HepG2 (cell line): Measurements from ENCODE around the gene PIANP. TPM values are rescaled to one million over a fixed set of nuclear protein-coding genes. Genes with fewer than 3 reads are reported as not detected.

Experiments used
- ATAC-seq: fragments of 200-7000 bp; cut with Tn5 transposase; 3 replicates; pipeline ENCODE4 v1.9.1; 2020; ENCODE audit warnings: mild to moderate bottlenecking, moderate library complexity
- BruUV-seq: library from RNA; stranded (reverse); fragments of 400-500 nt; replicated peaks from 2 replicates; lab custom pipeline; 2021; lab: Mats Ljungman, UMichigan
- CTCF ChIA-PET: fragments of 300-600 bp; formaldehyde crosslinking; extraction: SDS; loops from one replicate; lab custom pipeline; 2021; ENCODE audit warnings: low total read pairs, inconsistent platforms, low intra/inter-chr PET ratio; lab: Yijun Ruan, JAX
- POLR2A ChIA-PET: fragments of 350-600 bp; sonication (Branson Sonifier 250); formaldehyde crosslinking; loops from one replicate; lab custom pipeline; 2020; ENCODE audit warnings: antibody characterized with exemption, inconsistent platforms; lab: Yijun Ruan, JAX
- DNase-seq: peaks from one replicate; pipeline ENCODE4 v3.0.0-alpha.2; 2015; ENCODE audit warnings: low spot score
- FAIRE-seq: peaks from 3 replicates; lab custom pipeline; 2011; peaks lifted over from hg19 to GRCh38; lab: Jason Lieb, UNC
- H2AFZ ChIP-seq: one replicate; pipeline ENCODE4 v1.6.1; 2011; ENCODE audit warnings: low read length, inconsistent platforms
- H3K27ac ChIP-seq: fragments of 300-600 bp; 3 replicates; pipeline ENCODE4 v1.8.0; 2011; ENCODE audit warnings: mixed run types, mild to moderate bottlenecking, mixed read lengths, low read length, inconsistent platforms; ENCODE audit not compliant: insufficient read depth; ENCODE audit errors: extremely low read length
- H3K27me3 ChIP-seq, 2 experiments: fragments of 200-600 bp in 1 of 2; 2 replicates in 1 of 2; 3 replicates in 1 of 2; pipeline versions ENCODE4 v1.6.0 to v1.8.0; 2011; ENCODE audit warnings: low read length in 2 of 2, mild to moderate bottlenecking in 2 of 2, moderate library complexity in 2 of 2, inconsistent platforms in 1 of 2; ENCODE audit not compliant: insufficient read depth in 2 of 2, control insufficient read depth in 1 of 2
- H3K36me3 ChIP-seq, 2 experiments: fragments of 200-600 bp in 1 of 2; replicated peaks in 1 of 2; 2 replicates in 1 of 2; 3 replicates in 1 of 2; pipeline versions ENCODE4 v1.5.1 to v1.8.0; 2011; ENCODE audit warnings: low read length in 2 of 2, inconsistent platforms in 1 of 2; ENCODE audit not compliant: insufficient read depth in 2 of 2, control insufficient read depth in 1 of 2
- H3K4me1 ChIP-seq: 2 replicates; pipeline ENCODE4 v1.5.1; 2012; ENCODE audit warnings: low read length, inconsistent platforms; ENCODE audit not compliant: insufficient read depth
- H3K4me2 ChIP-seq: 2 replicates; pipeline ENCODE4 v1.6.0; 2011; ENCODE audit warnings: low read depth, low read length, inconsistent platforms
- H3K4me3 ChIP-seq, 3 experiments: fragments of 200-600 bp in 1 of 3; sonication (generic), shearing (Covaris generic) in 1 of 3; replicated peaks in 1 of 3; 2 replicates each; pipeline ENCODE4 v1.5.1; 2011 to 2016; ENCODE audit warnings: low read length in 3 of 3, inconsistent platforms in 2 of 3, low read depth in 2 of 3, mild to moderate bottlenecking in 2 of 3, control low read depth in 1 of 3, mixed read lengths in 1 of 3; ENCODE audit not compliant: insufficient read depth in 1 of 3
- H3K79me2 ChIP-seq: one replicate; pipeline ENCODE4 v1.6.1; 2011; ENCODE audit warnings: low read length, inconsistent platforms; ENCODE audit not compliant: insufficient read depth
- H3K9ac ChIP-seq: 2 replicates; pipeline ENCODE4 v1.6.0; 2011; ENCODE audit warnings: mild to moderate bottlenecking, low read depth, low read length, inconsistent platforms; ENCODE audit not compliant: insufficient read depth
- H3K9me3 ChIP-seq: 2 replicates; pipeline ENCODE4 v1.5.1; 2012; ENCODE audit warnings: mild to moderate bottlenecking, low read length
- H4K20me1 ChIP-seq: 2 replicates; pipeline ENCODE4 v1.6.0; 2011; ENCODE audit warnings: inconsistent platforms, mild to moderate bottlenecking, low read length, moderate library complexity; ENCODE audit not compliant: insufficient read depth
- BATF2 ChIP-seq: sonication (generic); formaldehyde crosslinking; IDR thresholded peaks from 2 replicates; pipeline ENCODE4 v1.8.0; 2022; ENCODE audit warnings: mild to moderate bottlenecking, missing genetic modification reagents, moderate library complexity
- ELF1 ChIP-seq: sonication (generic); formaldehyde crosslinking; IDR thresholded peaks from 2 replicates; pipeline ENCODE4 v1.4.0; 2020; ENCODE audit warnings: missing genetic modification reagents
- ETS1 ChIP-seq: sonication (generic); formaldehyde crosslinking; IDR thresholded peaks from 2 replicates; pipeline ENCODE4 v1.4.0; 2020; ENCODE audit warnings: missing genetic modification reagents
- FOSL2 ChIP-seq: sonication (generic); formaldehyde crosslinking; IDR thresholded peaks from 2 replicates; pipeline ENCODE4 v1.4.0; 2020; ENCODE audit warnings: missing genetic modification reagents
- FOXK2 ChIP-seq: fragments of 450-650 bp; IDR thresholded peaks from 2 replicates; pipeline ENCODE4 v1.6.1; 2016
- FOXO1 ChIP-seq: sonication (generic); formaldehyde crosslinking; IDR thresholded peaks from 2 replicates; pipeline ENCODE4 v1.4.0; 2020; ENCODE audit warnings: missing genetic modification reagents
- FOXO4 ChIP-seq: sonication (generic); formaldehyde crosslinking; conservative IDR thresholded peaks from 2 replicates; pipeline ENCODE4 v1.8.1; 2023; ENCODE audit warnings: missing genetic modification reagents
- MAX ChIP-seq: IDR thresholded peaks from 2 replicates; pipeline ENCODE4 v1.6.1; 2012; ENCODE audit warnings: inconsistent platforms
- MTF1 ChIP-seq: sonication (generic); formaldehyde crosslinking; IDR thresholded peaks from 2 replicates; pipeline ENCODE4 v1.5.0; 2020; ENCODE audit warnings: missing genetic modification reagents
- NFKBIZ ChIP-seq: IDR thresholded peaks from 2 replicates; pipeline ENCODE4 v1.6.1; 2018; ENCODE audit warnings: missing genetic modification reagents, missing compliant biosample characterization
- NR2F6 ChIP-seq, 2 experiments: IDR thresholded peaks; 2 replicates each; pipeline ENCODE4 v1.6.1; 2016; ENCODE audit warnings: antibody characterized with exemption in 1 of 2, mild to moderate bottlenecking in 1 of 2
- SALL1 ChIP-seq: sonication (generic); formaldehyde crosslinking; IDR thresholded peaks from 2 replicates; pipeline ENCODE4 v1.8.0; 2022; ENCODE audit warnings: mild to moderate bottlenecking, missing genetic modification reagents
- ZBTB38 ChIP-seq: sonication (generic); formaldehyde crosslinking; IDR thresholded peaks from 2 replicates; pipeline ENCODE4 v1.5.1; 2020; ENCODE audit warnings: mild to moderate bottlenecking, missing genetic modification reagents
- ZMYM3 ChIP-seq: sonication (generic); formaldehyde crosslinking; IDR thresholded peaks from 2 replicates; pipeline ENCODE4 v1.5.1; 2020; ENCODE audit warnings: mild to moderate bottlenecking, missing genetic modification reagents
- ZNF18 ChIP-seq: sonication (generic); formaldehyde crosslinking; IDR thresholded peaks from 2 replicates; pipeline ENCODE4 v1.8.0; 2022; ENCODE audit warnings: mild to moderate bottlenecking, missing genetic modification reagents; ENCODE audit not compliant: insufficient replicate concordance
- ZNF282 ChIP-seq: fragments of 450-650 bp; IDR thresholded peaks from 2 replicates; pipeline ENCODE4 v1.6.1; 2018; ENCODE audit not compliant: partially characterized antibody
- ZNF800 ChIP-seq: sonication (generic); formaldehyde crosslinking; IDR thresholded peaks from 2 replicates; pipeline ENCODE4 v1.4.0; 2020; ENCODE audit warnings: missing genetic modification reagents
- WGBS: methylation state at CpG from one replicate; pipeline ENCODE4 v1.1.6; 2017; ENCODE audit warnings: low lambda C conversion rate; 5-methylcytosine and 5-hydroxymethylcytosine counted together
- in situ Hi-C: cut with HindIII; loops from 2 replicates; pipeline ENCODE4 v1.10.0; 2017; ENCODE audit warnings: low pct_unique_long_range_greater_than_20kb; ENCODE audit not compliant: extremely low pct_ligation_motif_present
- intact Hi-C: fragments of 100-400 bp; cut with micrococcal nuclease; formaldehyde crosslinking; loops from one replicate; pipeline ENCODE4 v1.10.0; 2022; ENCODE audit not compliant: unreplicated experiment
- polyA plus RNA-seq, 8 experiments: library from polyadenylated mRNA; depleted of rRNA in 3 of 8; stranded (reverse) in 7 of 8; unstranded in 1 of 8; fragments of >200 nt; fragmentation: Illumina TruSeq in 4 of 8; extraction: Trizol in 4 of 8; gene quantifications; 2 replicates each; pipeline versions ENCODE4 v1.2.1 to v1.2.3, GENCODE V29; 2011 to 2016; ENCODE audit warnings: low read depth in 4 of 8, missing spikeins in 1 of 8, mixed read lengths in 1 of 8; ENCODE audit not compliant: insufficient read depth in 1 of 8
- total RNA-seq, 5 experiments: library from RNA; depleted of rRNA; stranded (reverse); fragments of >200 nt; fragmentation: Illumina TruSeq; extraction: Trizol; gene quantifications; 2 replicates each; pipeline ENCODE4 v1.2.3, GENCODE V29; 2016; ENCODE audit warnings: low read depth in 1 of 5

Gene PIANP
- total and polyA plus RNA-seq, 2 of the 13 experiments (the other 11 are each of a cell fraction or from before 2014, with no cell fraction given), result not detected

- ATAC-seq (no peak), FAIRE-seq (no peak), DNase-seq (no peak)
- Histone ChIP-seq H3K36me3 (no peaks in the 10 kb centered on the region), H3K9ac (peak overlapping the region; percentile 40), H3K27me3 (peaks cover 6 to 58% of the 10 kb centered on the region in 2 experiments), H3K4me2 (peak overlapping the region; percentile 94), H3K27ac (no peak overlapping the region), H3K4me1 (peaks cover 27% of the 10 kb centered on the region), H3K9me3 (no peaks in the 10 kb centered on the region), H3K4me3 (peak overlapping the region in 2 of 3 experiments; percentile 6 to 74; a peak in 1 of 6 replicates), H3K79me2 (no peaks in the 10 kb centered on the region), H2AFZ (no peak overlapping the region), H4K20me1 (no peaks in the 10 kb centered on the region)
- ChIA-PET CTCF (no interaction called here), POLR2A (no interaction called here)
- intact Hi-C loops, result no loop called here
- BruUV-seq, result no TSS peak
- in situ Hi-C loops, result no loop called here
- 13% methylated on average over 12 of the region's 13 CpGs for WGBS
- TF ChIP-seq FOSL2 (CRISPR knock-in tag) (peak; percentile 72), ELF1 (CRISPR knock-in tag) (no peak), FOXO4 (CRISPR knock-in tag) (0 out of 2 replicates have a peak, but pooled peaks have one; percentile 30), ZNF18 (CRISPR knock-in tag) (no peak), ZMYM3 (CRISPR knock-in tag) (peak; percentile 54; the same call in 1 of the 2 replicates), ZNF800 (CRISPR knock-in tag) (no peak), MAX (0 out of 2 replicates have a peak, but pooled peaks have one; percentile 17), FOXK2 (no peak), ZBTB38 (CRISPR knock-in tag) (no peak), NFKBIZ (CRISPR knock-in tag) (no peak), ZNF282 (no peak), SALL1 (CRISPR knock-in tag) (0 out of 2 replicates have a peak, but pooled peaks have one; percentile 3), MTF1 (CRISPR knock-in tag) (no peak), ETS1 (CRISPR knock-in tag) (no peak), FOXO1 (no peak), NR2F6 (IDR thresholded peaks at IDR 0.05) (no peak; the same call in 1 of the 2 replicates), NR2F6 (CRISPR knock-in tag; IDR thresholded peaks at IDR 0.05) (0 out of 2 replicates have a peak, but pooled peaks have one; percentile 12), BATF2 (CRISPR knock-in tag) (no peak)
Observed at GRCh38 chr12:6701078-6701768, 608 bp upstream of the PIANP start.
